WTC11 (cell line): ENCODE results near the gene SDHAF3. TPM values are rescaled to one million over a fixed set of nuclear protein-coding genes. Genes with fewer than 3 reads are reported as not detected.

Experiments
- ATAC-seq: fragments of 200-7000 bp; cut with Tn5 transposase; 2 replicates; pipeline ENCODE4 v1.10.0; 2021; ENCODE audit warnings: mild to moderate bottlenecking, moderate library complexity
- CTCF ChIA-PET: fragments of 300-600 bp; sonication (Branson Sonifier 250); formaldehyde crosslinking; loops from one replicate; lab custom pipeline; 2021; ENCODE audit warnings: antibody characterized with exemption; lab: Charles Lee
- POLR2A ChIA-PET: fragments of 350-600 bp; sonication (Branson Sonifier 250); formaldehyde crosslinking; loops from one replicate; lab custom pipeline; 2021; ENCODE audit warnings: antibody characterized with exemption; lab: Charles Lee
- DNase-seq: peaks from one replicate; pipeline ENCODE4 v3.0.0; 2021; ENCODE audit warnings: low spot score
- H3K27ac Mint-ChIP-seq: 2 replicates; pipeline ENCODE4 v1.8.0; 2021; ENCODE audit warnings: mixed read lengths
- H3K27me3 Mint-ChIP-seq: 2 replicates; pipeline ENCODE4 v1.8.0; 2021; ENCODE audit warnings: low read depth, mild to moderate bottlenecking, moderate library complexity, mixed read lengths
- H3K36me3 Mint-ChIP-seq: 2 replicates; pipeline ENCODE4 v1.8.0; 2021; ENCODE audit warnings: mixed read lengths
- H3K4me1 Mint-ChIP-seq: 2 replicates; pipeline ENCODE4 v1.8.0; 2022; ENCODE audit warnings: mixed read lengths
- H3K4me3 Mint-ChIP-seq: 2 replicates; pipeline ENCODE4 v1.8.0; 2021; ENCODE audit warnings: mild to moderate bottlenecking, moderate library complexity, mixed read lengths
- H3K9me3 Mint-ChIP-seq: 2 replicates; pipeline ENCODE4 v1.8.0; 2021; ENCODE audit warnings: mixed read lengths
- CREB1 ChIP-seq: sonication (generic); formaldehyde crosslinking; IDR thresholded peaks from 2 replicates; pipeline ENCODE4 v1.8.0; 2023; ENCODE audit warnings: mild to moderate bottlenecking, missing genetic modification reagents
- ELF4 ChIP-seq: sonication (generic); formaldehyde crosslinking; IDR thresholded peaks from 2 replicates; pipeline ENCODE4 v1.8.1; 2022; ENCODE audit warnings: low read depth, mild to moderate bottlenecking, moderate library complexity, missing genetic modification reagents
- ESRRA ChIP-seq: sonication (generic); formaldehyde crosslinking; IDR thresholded peaks from 2 replicates; pipeline ENCODE4 v1.8.1; 2022; ENCODE audit warnings: mild to moderate bottlenecking, missing genetic modification reagents, borderline replicate concordance
- ETV6 ChIP-seq: sonication (generic); formaldehyde crosslinking; IDR thresholded peaks from 2 replicates; pipeline ENCODE4 v1.8.1; 2022; ENCODE audit warnings: mild to moderate bottlenecking, missing genetic modification reagents
- FOXJ3 ChIP-seq: sonication (generic); formaldehyde crosslinking; IDR thresholded peaks from 2 replicates; pipeline ENCODE4 v1.9.0; 2021; ENCODE audit warnings: missing genetic modification reagents, mild to moderate bottlenecking, borderline replicate concordance
- GABPB1 ChIP-seq: sonication (generic); formaldehyde crosslinking; IDR thresholded peaks from 2 replicates; pipeline ENCODE4 v1.8.1; 2023; ENCODE audit warnings: mild to moderate bottlenecking, missing genetic modification reagents
- JAZF1 ChIP-seq: fragments of 250-450 bp; sonication (Bioruptor Pico); IDR thresholded peaks from 2 replicates; pipeline ENCODE4 v1.9.0; 2021; ENCODE audit warnings: moderate library complexity, mild to moderate bottlenecking, inconsistent platforms
- KAT7 ChIP-seq: sonication (generic); formaldehyde crosslinking; IDR thresholded peaks from 2 replicates; pipeline ENCODE4 v1.8.1; 2023; ENCODE audit warnings: missing genetic modification reagents, mild to moderate bottlenecking, borderline replicate concordance
- NFATC4 ChIP-seq: fragments of 250-450 bp; sonication (Bioruptor Pico); IDR thresholded peaks from 2 replicates; pipeline ENCODE4 v1.9.0; 2021; ENCODE audit warnings: mild to moderate bottlenecking
- NR3C1 ChIP-seq: sonication (generic); formaldehyde crosslinking; conservative IDR thresholded peaks from 2 replicates; pipeline ENCODE4 v1.8.1; 2023; ENCODE audit warnings: low read depth, mild to moderate bottlenecking, missing genetic modification reagents
- RELA ChIP-seq: sonication (generic); formaldehyde crosslinking; IDR thresholded peaks from 2 replicates; pipeline ENCODE4 v1.8.1; 2022; ENCODE audit warnings: missing genetic modification reagents, mild to moderate bottlenecking, borderline replicate concordance
- RORB ChIP-seq: fragments of 250-450 bp; sonication (Bioruptor Pico); IDR thresholded peaks from 2 replicates; pipeline ENCODE4 v1.9.0; 2021; ENCODE audit warnings: mild to moderate bottlenecking
- ZNF121 ChIP-seq: sonication (generic); formaldehyde crosslinking; IDR thresholded peaks from 2 replicates; pipeline ENCODE4 v1.8.0; 2023; ENCODE audit warnings: missing genetic modification reagents
- total RNA-seq: library from RNA; stranded (reverse); gene quantifications from 3 replicates; pipeline ENCODE4 v1.2.3, GENCODE V29; 2021
- TF ChIP-seq, protein P1 (sequence below): sonication (generic); formaldehyde crosslinking; IDR thresholded peaks from 2 replicates; pipeline ENCODE4 v1.8.0; 2022; ENCODE audit warnings: mild to moderate bottlenecking, missing genetic modification reagents
- TF ChIP-seq, protein P2 (sequence below): sonication (generic); formaldehyde crosslinking; IDR thresholded peaks from 2 replicates; pipeline ENCODE4 v1.8.1; 2022; ENCODE audit warnings: missing genetic modification reagents, borderline replicate concordance
- TF ChIP-seq, protein P3 (sequence below): sonication (generic); formaldehyde crosslinking; IDR thresholded peaks from 2 replicates; pipeline ENCODE4 v1.8.1; 2022; ENCODE audit warnings: low read depth, missing genetic modification reagents, borderline replicate concordance

Gene SDHAF3
- total RNA-seq, 1 experiment from 2014 or later = 32.0 TPM

DNA sequence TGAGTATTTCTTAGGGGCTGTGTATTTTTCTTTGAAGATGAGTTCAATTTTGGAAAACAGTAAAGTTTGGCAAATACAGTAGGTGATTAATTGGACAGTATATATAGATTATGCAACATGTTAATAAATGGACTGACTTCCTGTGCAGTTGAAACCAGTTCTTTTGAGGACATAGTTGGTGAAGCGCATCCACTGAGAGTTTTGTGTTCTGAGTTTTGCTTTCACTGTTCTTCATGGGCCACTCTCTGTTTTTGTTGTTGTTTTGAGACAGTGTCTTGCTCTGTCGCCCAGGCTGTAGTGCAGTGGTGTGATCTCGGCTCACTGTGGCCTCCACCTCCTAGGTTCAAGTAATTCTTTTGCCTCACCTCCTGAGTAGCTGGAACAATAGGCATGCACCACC, 109.0 kb downstream of the SDHAF3 start:
- CTCF ChIA-PET = no interaction called here
- no peak for ATAC-seq
- POLR2A ChIA-PET = no interaction called here
- peaks cover 1% of the 10 kb centered on the region for H3K4me1 Mint-ChIP-seq
- peaks cover 2% of the 10 kb centered on the region; the same call in 1 of the 2 replicates for H3K27me3 Mint-ChIP-seq
- H3K36me3 Mint-ChIP-seq = no peaks in the 10 kb centered on the region
- H3K4me3 Mint-ChIP-seq = no peak overlapping the region
- DNase-seq = no peak
- peaks cover 5% of the 10 kb centered on the region for H3K9me3 Mint-ChIP-seq
- TF ChIP-seq NR3C1 (CRISPR knock-in tag) = no peak
- no peak for TF ChIP-seq NFATC4 (CRISPR knock-in tag)
- no peak for TF ChIP-seq JAZF1 (CRISPR knock-in tag)
- TF ChIP-seq ETV6 (CRISPR knock-in tag) = no peak
- TF ChIP-seq FOXJ3 (CRISPR knock-in tag) = no peak
- TF ChIP-seq CREB1 (CRISPR knock-in tag) = no peak
- no peak for TF ChIP-seq ELF4 (CRISPR knock-in tag)
- TF ChIP-seq RELA = no peak
- TF ChIP-seq ZNF121 (CRISPR knock-in tag) = no peak
- no peak for TF ChIP-seq ESRRA (CRISPR knock-in tag)
- TF ChIP-seq, protein P1, sequence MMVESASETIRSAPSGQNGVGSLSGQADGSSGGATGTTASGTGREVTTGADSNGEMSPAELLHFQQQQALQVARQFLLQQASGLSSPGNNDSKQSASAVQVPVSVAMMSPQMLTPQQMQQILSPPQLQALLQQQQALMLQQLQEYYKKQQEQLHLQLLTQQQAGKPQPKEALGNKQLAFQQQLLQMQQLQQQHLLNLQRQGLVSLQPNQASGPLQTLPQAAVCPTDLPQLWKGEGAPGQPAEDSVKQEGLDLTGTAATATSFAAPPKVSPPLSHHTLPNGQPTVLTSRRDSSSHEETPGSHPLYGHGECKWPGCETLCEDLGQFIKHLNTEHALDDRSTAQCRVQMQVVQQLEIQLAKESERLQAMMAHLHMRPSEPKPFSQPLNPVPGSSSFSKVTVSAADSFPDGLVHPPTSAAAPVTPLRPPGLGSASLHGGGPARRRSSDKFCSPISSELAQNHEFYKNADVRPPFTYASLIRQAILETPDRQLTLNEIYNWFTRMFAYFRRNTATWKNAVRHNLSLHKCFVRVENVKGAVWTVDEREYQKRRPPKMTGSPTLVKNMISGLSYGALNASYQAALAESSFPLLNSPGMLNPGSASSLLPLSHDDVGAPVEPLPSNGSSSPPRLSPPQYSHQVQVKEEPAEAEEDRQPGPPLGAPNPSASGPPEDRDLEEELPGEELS (CRISPR knock-in tag) = no peak
- no peak for TF ChIP-seq GABPB1 (CRISPR knock-in tag)
- TF ChIP-seq, protein P2, sequence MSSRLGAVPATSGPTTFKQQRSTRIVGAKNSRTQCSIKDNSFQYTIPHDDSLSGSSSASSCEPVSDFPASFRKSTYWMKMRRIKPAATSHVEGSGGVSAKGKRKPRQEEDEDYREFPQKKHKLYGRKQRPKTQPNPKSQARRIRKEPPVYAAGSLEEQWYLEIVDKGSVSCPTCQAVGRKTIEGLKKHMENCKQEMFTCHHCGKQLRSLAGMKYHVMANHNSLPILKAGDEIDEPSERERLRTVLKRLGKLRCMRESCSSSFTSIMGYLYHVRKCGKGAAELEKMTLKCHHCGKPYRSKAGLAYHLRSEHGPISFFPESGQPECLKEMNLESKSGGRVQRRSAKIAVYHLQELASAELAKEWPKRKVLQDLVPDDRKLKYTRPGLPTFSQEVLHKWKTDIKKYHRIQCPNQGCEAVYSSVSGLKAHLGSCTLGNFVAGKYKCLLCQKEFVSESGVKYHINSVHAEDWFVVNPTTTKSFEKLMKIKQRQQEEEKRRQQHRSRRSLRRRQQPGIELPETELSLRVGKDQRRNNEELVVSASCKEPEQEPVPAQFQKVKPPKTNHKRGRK (CRISPR knock-in tag) = no peak
- TF ChIP-seq, protein P3, sequence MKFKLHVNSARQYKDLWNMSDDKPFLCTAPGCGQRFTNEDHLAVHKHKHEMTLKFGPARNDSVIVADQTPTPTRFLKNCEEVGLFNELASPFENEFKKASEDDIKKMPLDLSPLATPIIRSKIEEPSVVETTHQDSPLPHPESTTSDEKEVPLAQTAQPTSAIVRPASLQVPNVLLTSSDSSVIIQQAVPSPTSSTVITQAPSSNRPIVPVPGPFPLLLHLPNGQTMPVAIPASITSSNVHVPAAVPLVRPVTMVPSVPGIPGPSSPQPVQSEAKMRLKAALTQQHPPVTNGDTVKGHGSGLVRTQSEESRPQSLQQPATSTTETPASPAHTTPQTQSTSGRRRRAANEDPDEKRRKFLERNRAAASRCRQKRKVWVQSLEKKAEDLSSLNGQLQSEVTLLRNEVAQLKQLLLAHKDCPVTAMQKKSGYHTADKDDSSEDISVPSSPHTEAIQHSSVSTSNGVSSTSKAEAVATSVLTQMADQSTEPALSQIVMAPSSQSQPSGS (CRISPR knock-in tag) = no peak
- no peak for TF ChIP-seq KAT7 (CRISPR knock-in tag)
- no peak for TF ChIP-seq RORB (CRISPR knock-in tag)
- no peak overlapping the region for H3K27ac Mint-ChIP-seq

Other genes with a start within 250 kb of the SDHAF3 start
- gene DLX6, start 112.1 kb upstream of the SDHAF3 start, total RNA-seq = 0.09 TPM in 1 of 3 replicates, not detected in the others
- not detected in 3 replicates for gene DLX5, start 92.9 kb upstream of the SDHAF3 start, total RNA-seq